ENCODE results near the gene MED12L.

DNA sequence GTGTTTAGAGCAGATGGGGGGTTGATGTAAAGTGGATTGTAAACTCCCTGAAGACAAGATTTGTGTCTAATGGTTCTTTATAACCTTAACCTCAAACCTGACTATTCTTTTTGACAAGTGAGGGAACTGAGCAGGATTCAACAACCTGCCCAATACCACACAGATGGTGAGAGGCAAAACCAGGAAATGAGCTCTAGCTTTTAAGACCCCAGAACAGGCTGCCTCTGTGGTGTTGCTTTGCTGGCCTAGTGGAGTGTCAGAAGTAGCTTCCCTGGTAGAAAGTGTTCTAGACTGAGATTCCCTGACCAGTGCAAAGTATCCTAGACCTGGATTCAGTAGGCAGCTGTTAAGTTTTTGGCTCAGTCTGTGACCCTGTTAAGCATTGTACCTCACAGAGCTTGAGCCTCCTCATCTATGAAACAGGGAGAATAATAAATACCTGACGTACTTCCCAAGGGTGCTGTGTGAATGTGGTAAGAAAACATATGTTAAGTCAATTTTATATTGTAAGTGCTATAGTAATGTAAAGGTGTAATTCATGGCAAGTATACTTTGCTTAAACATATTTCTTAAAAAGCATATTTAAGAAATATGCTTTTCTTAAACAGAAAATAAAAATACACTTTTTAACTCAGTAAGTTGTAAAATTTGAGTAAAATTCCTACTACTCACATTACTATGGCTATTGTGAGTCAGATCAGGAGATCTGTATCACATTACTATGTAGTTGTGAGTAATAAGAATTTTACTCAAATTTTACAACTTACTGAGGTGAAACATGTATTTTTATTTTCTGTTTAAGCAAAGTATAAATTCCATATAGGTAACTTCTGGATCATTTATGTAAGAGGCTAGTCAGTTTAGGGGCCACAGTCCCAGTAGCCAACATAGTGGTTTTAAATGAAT, 222.4 kb downstream of the MED12L start:
- TF ChIP-seq POLR2A (IDR thresholded peaks at IDR 0.05): no peak
- TF ChIP-seq, protein P1, sequence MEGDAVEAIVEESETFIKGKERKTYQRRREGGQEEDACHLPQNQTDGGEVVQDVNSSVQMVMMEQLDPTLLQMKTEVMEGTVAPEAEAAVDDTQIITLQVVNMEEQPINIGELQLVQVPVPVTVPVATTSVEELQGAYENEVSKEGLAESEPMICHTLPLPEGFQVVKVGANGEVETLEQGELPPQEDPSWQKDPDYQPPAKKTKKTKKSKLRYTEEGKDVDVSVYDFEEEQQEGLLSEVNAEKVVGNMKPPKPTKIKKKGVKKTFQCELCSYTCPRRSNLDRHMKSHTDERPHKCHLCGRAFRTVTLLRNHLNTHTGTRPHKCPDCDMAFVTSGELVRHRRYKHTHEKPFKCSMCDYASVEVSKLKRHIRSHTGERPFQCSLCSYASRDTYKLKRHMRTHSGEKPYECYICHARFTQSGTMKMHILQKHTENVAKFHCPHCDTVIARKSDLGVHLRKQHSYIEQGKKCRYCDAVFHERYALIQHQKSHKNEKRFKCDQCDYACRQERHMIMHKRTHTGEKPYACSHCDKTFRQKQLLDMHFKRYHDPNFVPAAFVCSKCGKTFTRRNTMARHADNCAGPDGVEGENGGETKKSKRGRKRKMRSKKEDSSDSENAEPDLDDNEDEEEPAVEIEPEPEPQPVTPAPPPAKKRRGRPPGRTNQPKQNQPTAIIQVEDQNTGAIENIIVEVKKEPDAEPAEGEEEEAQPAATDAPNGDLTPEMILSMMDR (IDR thresholded peaks at IDR 0.05): no peak

Measured in esophagus squamous epithelium (tissue), 4 donors.